Smooth muscle cell (in vitro differentiated cells): Measurements from ENCODE around the gene FRYL. TPM values are rescaled to one million over a fixed set of nuclear protein-coding genes. Genes with fewer than 3 reads are reported as not detected.
A peak's percentile ranks its signal among the peaks of the same experiment; 100 is the strongest.
"Not testable (repeated sequence)": the region's sequence is repeated elsewhere in the genome, so short reads cannot be mapped to it uniquely, and the experiment has no call there.

Experiments used
- DNase-seq: peaks from one replicate; lab custom pipeline; 2025; ENCODE audit not compliant: unreplicated experiment; lab: John Stamatoyannopoulos, UW
- H2AFZ ChIP-seq: fragments of 200-600 bp; sonication (generic); 2 replicates; pipeline ENCODE4 v1.6.0; 2016; ENCODE audit warnings: antibody characterized with exemption, low read depth, mild to moderate bottlenecking
- H3F3A ChIP-seq: fragments of 200-600 bp; sonication (generic); 2 replicates; pipeline ENCODE4 v1.6.0; 2017; ENCODE audit warnings: antibody characterized with exemption, low read depth
- H3K27ac ChIP-seq: fragments of 200-600 bp; sonication (generic); 2 replicates; pipeline ENCODE4 v1.5.1; 2016; ENCODE audit warnings: low read depth, mild to moderate bottlenecking
- H3K27me3 ChIP-seq: fragments of 200-600 bp; sonication (generic); 2 replicates; pipeline ENCODE4 v1.6.1; 2016; ENCODE audit warnings: low read depth, mild to moderate bottlenecking
- H3K36me3 ChIP-seq: fragments of 200-600 bp; sonication (generic); 2 replicates; pipeline ENCODE4 v1.5.1; 2016; ENCODE audit warnings: low read depth
- H3K4me1 ChIP-seq: fragments of 200-600 bp; sonication (generic); 2 replicates; pipeline ENCODE4 v1.5.1; 2016; ENCODE audit warnings: low read depth
- H3K4me2 ChIP-seq: fragments of 200-600 bp; sonication (generic); 2 replicates; pipeline ENCODE4 v1.6.0; 2016; ENCODE audit warnings: mild to moderate bottlenecking
- H3K4me3 ChIP-seq: fragments of 200-600 bp; sonication (generic); 2 replicates; pipeline ENCODE4 v1.5.1; 2016; ENCODE audit warnings: mild to moderate bottlenecking
- H3K79me2 ChIP-seq: fragments of 200-600 bp; sonication (generic); 2 replicates; pipeline ENCODE4 v1.6.0; 2016; ENCODE audit warnings: low read depth, mild to moderate bottlenecking
- H3K9ac ChIP-seq: fragments of 200-600 bp; sonication (generic); 2 replicates; pipeline ENCODE4 v1.6.0; 2016; ENCODE audit warnings: low read depth
- H3K9me3 ChIP-seq: fragments of 200-600 bp; sonication (generic); replicated peaks from 2 replicates; pipeline ENCODE4 v1.5.1; 2016; ENCODE audit warnings: low read depth
- H4K20me1 ChIP-seq: fragments of 200-600 bp; sonication (generic); 2 replicates; pipeline ENCODE4 v1.6.0; 2016; ENCODE audit warnings: low read depth
- WGBS: methylation state at CpG from one replicate; pipeline ENCODE4 v1.1.7; 2016; ENCODE audit warnings: low lambda C conversion rate; 5-methylcytosine and 5-hydroxymethylcytosine counted together
- polyA plus RNA-seq: library from polyadenylated mRNA; unstranded; fragments of >200 nt; fragmentation: Nextera tagmentation; extraction: Ambion mirVana; gene quantifications from 2 replicates; pipeline ENCODE4 v1.2.1, GENCODE V29; 2016
- total RNA-seq: library from RNA; depleted of rRNA; stranded (reverse); fragments of >200 nt; gene quantifications from 2 replicates; pipeline ENCODE4 v1.2.3, GENCODE V29; 2014
- TF ChIP-seq, protein P1 (sequence below): fragments of 200-600 bp; sonication (generic); IDR thresholded peaks from 2 replicates; pipeline ENCODE4 v1.5.1; 2017; ENCODE audit warnings: borderline replicate concordance, mild to moderate bottlenecking, antibody characterized with exemption; ENCODE audit not compliant: insufficient read depth, poor library complexity, severe bottlenecking

Gene FRYL
- total and polyA plus RNA-seq, 2 experiments from 2014 or later, result 14.9 to 56.6 TPM

DNA sequence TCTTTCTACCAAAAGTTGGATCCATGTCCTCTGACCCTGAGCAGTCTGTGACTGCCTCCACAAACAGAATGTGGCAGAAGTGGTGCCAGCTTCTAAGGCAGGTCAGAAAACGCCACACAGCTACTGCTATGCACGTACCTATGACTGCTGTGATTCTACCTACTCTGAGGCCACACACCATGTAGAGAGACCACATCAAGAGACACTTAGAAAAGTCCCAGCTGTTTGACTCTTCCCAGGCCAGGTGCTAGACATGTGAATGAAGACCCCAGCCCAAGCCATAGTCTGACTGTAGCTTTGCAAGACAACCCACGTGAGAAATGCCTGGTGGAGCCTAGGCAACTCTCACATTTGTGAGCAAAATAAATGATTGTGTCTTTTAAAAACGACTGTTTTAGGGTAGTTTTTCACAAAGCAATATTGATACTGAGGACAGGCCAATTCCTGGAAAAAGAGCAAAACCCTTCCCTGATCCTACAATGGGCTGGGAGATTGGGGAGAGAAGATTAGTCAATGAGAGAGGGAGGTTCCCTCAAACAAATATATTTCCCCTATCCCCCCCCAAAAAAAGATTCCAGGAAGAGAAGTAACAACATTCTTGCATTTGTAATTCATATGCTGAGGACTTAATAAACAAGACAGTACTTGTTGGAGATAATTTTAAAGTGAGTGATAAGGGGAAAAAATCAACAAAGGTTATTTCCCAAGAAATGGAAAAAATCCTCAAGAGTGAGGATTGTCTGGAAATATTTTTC, 33.3 kb downstream of the FRYL start:
- peak overlapping the region; percentile 30 for H3K27ac ChIP-seq
- no peak for DNase-seq
- peaks cover 93% of the 10 kb centered on the region for H3K79me2 ChIP-seq
- H3K9me3 ChIP-seq, result no peaks in the 10 kb centered on the region
- TF ChIP-seq, protein P1, sequence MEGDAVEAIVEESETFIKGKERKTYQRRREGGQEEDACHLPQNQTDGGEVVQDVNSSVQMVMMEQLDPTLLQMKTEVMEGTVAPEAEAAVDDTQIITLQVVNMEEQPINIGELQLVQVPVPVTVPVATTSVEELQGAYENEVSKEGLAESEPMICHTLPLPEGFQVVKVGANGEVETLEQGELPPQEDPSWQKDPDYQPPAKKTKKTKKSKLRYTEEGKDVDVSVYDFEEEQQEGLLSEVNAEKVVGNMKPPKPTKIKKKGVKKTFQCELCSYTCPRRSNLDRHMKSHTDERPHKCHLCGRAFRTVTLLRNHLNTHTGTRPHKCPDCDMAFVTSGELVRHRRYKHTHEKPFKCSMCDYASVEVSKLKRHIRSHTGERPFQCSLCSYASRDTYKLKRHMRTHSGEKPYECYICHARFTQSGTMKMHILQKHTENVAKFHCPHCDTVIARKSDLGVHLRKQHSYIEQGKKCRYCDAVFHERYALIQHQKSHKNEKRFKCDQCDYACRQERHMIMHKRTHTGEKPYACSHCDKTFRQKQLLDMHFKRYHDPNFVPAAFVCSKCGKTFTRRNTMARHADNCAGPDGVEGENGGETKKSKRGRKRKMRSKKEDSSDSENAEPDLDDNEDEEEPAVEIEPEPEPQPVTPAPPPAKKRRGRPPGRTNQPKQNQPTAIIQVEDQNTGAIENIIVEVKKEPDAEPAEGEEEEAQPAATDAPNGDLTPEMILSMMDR, result no peak
- no peaks in the 10 kb centered on the region for H3F3A ChIP-seq
- no peaks in the 10 kb centered on the region for H3K36me3 ChIP-seq
- WGBS, result 73% methylated on average over 4 of the region's 4 CpGs
- H3K4me3 ChIP-seq, result no peak overlapping the region
- no peak overlapping the region for H3K9ac ChIP-seq
- H4K20me1 ChIP-seq, result peaks cover 73% of the 10 kb centered on the region
- H3K4me2 ChIP-seq, result no peak overlapping the region
- H3K4me1 ChIP-seq, result no peaks in the 10 kb centered on the region
- no peak overlapping the region for H2AFZ ChIP-seq
- H3K27me3 ChIP-seq, result no peaks in the 10 kb centered on the region

DNA sequence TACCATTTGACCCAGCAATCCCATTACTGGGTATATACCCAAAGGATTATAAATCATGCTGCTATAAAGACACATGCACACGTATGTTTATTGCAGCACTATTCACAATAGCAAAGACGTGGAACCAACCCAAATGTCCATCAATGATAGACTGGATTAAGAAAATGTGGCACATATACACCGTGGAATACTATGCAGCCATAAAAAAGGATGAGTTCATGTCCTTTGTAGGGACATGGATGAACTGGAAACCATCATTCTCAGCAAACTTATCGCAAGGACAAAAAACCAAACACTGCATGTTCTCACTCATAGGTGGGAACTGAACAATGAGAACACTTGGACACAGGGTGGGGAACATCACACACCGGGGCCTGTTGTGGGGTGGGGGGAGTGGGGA, 34.9 kb downstream of the FRYL start:
- 94% methylated on average over 5 of the region's 5 CpGs for WGBS
- Histone ChIP-seq H3K79me2 (peaks cover 93% of the 10 kb centered on the region), H4K20me1 (peaks cover 73% of the 10 kb centered on the region)

DNA sequence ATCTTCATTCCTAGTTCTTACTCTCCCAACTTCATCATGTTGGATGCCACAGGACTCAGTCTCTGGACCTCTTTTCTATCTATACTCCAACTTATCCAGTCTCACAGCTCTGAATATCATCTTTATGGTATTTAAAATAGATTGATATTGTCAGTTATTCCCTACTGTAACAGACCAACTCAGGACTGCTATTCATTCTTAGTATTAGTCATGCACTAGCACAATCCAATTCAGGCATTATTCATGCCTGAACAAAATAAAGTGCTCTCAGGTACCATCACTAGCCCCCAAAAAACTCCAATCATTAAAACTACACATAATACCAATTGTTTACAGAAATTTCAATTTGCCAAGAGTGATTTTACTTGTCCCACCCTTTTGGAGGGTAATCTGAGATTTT, 37.7 kb downstream of the FRYL start:
- Histone ChIP-seq H3F3A (no peaks in the 10 kb centered on the region), H4K20me1 (peaks cover 80% of the 10 kb centered on the region), H3K36me3 (no peaks in the 10 kb centered on the region), H3K9me3 (no peaks in the 10 kb centered on the region), H3K4me2 (no peak overlapping the region), H3K4me1 (no peaks in the 10 kb centered on the region), H3K4me3 (no peak overlapping the region), H3K27ac (no peak overlapping the region), H2AFZ (no peak overlapping the region), H3K27me3 (no peaks in the 10 kb centered on the region), H3K79me2 (peaks cover 93% of the 10 kb centered on the region), H3K9ac (no peak overlapping the region)
- no peak for DNase-seq
- TF ChIP-seq, protein P1, result no peak

More for the DNA sequence above, 34.9 kb downstream of the FRYL start:
- H2AFZ ChIP-seq, H3K4me1 ChIP-seq, H3K4me2 ChIP-seq, H3K9ac ChIP-seq, H3K27ac ChIP-seq, H3K27me3 ChIP-seq, H3F3A ChIP-seq, H3K36me3 ChIP-seq, DNase-seq, H3K4me3 ChIP-seq, H3K9me3 ChIP-seq: not testable (repeated sequence)

DNA sequence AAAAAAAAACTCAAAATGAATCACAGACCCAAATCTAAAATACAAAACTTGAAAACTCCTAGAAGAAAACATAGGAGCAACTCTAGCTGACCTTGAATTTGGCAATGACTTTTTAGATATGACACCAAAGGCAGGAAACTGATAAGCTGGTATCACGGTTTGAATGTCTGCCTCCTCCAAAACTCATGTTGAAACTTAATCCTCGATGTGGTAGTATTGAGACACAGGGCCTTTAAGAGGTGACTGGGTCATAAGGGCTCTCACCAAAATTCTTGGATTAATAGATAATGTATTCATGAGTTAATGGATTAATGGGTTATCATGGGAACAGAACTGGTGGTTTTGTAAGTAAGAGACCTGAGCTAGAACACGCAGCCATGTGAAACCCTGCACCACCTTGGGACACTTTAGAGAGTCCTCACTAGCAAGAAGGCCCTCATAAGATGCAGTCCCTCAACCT, 40.5 kb downstream of the FRYL start:
- H3K79me2 ChIP-seq, result peaks cover 85% of the 10 kb centered on the region
- no peaks in the 10 kb centered on the region for H3K4me1 ChIP-seq
- WGBS, result 85% methylated on average over 3 of the region's 3 CpGs

More for the DNA sequence above, 40.5 kb downstream of the FRYL start:
- Histone ChIP-seq H3K27ac (no peak overlapping the region), H3K4me3 (no peak overlapping the region), H3K27me3 (no peaks in the 10 kb centered on the region), H3K36me3 (no peaks in the 10 kb centered on the region), H3F3A (no peaks in the 10 kb centered on the region), H2AFZ (no peak overlapping the region), H4K20me1 (peaks cover 72% of the 10 kb centered on the region), H3K9me3 (no peaks in the 10 kb centered on the region), H3K4me2 (no peak overlapping the region), H3K9ac (no peak overlapping the region)
- no peak for DNase-seq
- TF ChIP-seq, protein P1, result no peak
